RKO (cell line): ENCODE measurements around the gene GNA14.
"Not testable (repeated sequence)": the region's sequence is repeated elsewhere in the genome, so short reads cannot be mapped to it uniquely, and the experiment has no call there.

Experiments
- DNase-seq: peaks from one replicate; pipeline ENCODE4 v3.0.0-alpha.2; 2016; ENCODE audit warnings: low spot score

GNA14 gene

GRCh38 chr9:77489405-77490163 is 158.5 kb downstream of the GNA14 start:
- DNase-seq: not testable (repeated sequence)

- peak; percentile 47 for DNase-seq
Measured at GRCh38 chr9:77488439-77489126, 159.5 kb downstream of the GNA14 start.

GRCh38 chr9:77486968-77487367 is 161.2 kb downstream of the GNA14 start:
- peak; percentile 39 for DNase-seq

GRCh38 chr9:77486463-77486862 is 161.7 kb downstream of the GNA14 start:
- DNase-seq: no peak

GRCh38 chr9:77475641-77476473 is 172.3 kb downstream of the GNA14 start:
- no peak for DNase-seq

GRCh38 chr9:77474936-77475335 is 173.2 kb downstream of the GNA14 start:
- no peak for DNase-seq

- no peak for DNase-seq
Measured at GRCh38 chr9:77472646-77473045, 175.5 kb downstream of the GNA14 start.

GRCh38 chr9:77471572-77471971 is 176.6 kb downstream of the GNA14 start:
- no peak for DNase-seq

GRCh38 chr9:77469515-77470231 is 178.4 kb downstream of the GNA14 start:
- DNase-seq: no peak

- DNase-seq: no peak
Measured at GRCh38 chr9:77464661-77465060, 183.5 kb downstream of the GNA14 start.

- no peak for DNase-seq
Measured at GRCh38 chr9:77463151-77463550, 185.0 kb downstream of the GNA14 start.

- DNase-seq: no peak
Measured at GRCh38 chr9:77462066-77462465, 186.1 kb downstream of the GNA14 start.

- DNase-seq: no peak
Measured at GRCh38 chr9:77460938-77461337, 187.2 kb downstream of the GNA14 start.

GRCh38 chr9:77457916-77458592 is 190.1 kb downstream of the GNA14 start:
- DNase-seq: peak; percentile 76

GRCh38 chr9:77456829-77457437 is 191.2 kb downstream of the GNA14 start:
- DNase-seq: peak; percentile 90

- DNase-seq: peak; percentile 45
Measured at GRCh38 chr9:77455312-77455927, 192.7 kb downstream of the GNA14 start.

GRCh38 chr9:77454663-77455062 is 193.5 kb downstream of the GNA14 start:
- DNase-seq: no peak

- DNase-seq: no peak
Measured at GRCh38 chr9:77453825-77454647, 194.1 kb downstream of the GNA14 start.

- DNase-seq: no peak
Measured at GRCh38 chr9:77451507-77451906, 196.6 kb downstream of the GNA14 start.

GRCh38 chr9:77450085-77450475 is 198.0 kb downstream of the GNA14 start:
- DNase-seq: no peak
